Mesenteric fat pad (tissue), 1 donor: ENCODE data around the gene DDX42. TPM values are rescaled to one million over a fixed set of nuclear protein-coding genes. Genes with fewer than 3 reads are reported as not detected.
"Not testable (repeated sequence)": the region's sequence is repeated elsewhere in the genome, so short reads cannot be mapped to it uniquely, and the experiment has no call there.

Source experiments
- DNase-seq: peaks from one replicate; pipeline ENCODE4 v3.0.0-alpha.2; 2020; ENCODE audit warnings: low spot score
- total RNA-seq: library from RNA; stranded (reverse); fragmentation: NEBNext Ultra II Directional; extraction: Animal tissue kit (Norgen Biotek cat#: 25700); gene quantifications from one replicate; pipeline ENCODE4 v1.2.1, GENCODE V29; 2021
- donor health status: DM: yes; HTN: yes; CAD: no.

Gene DDX42
- total RNA-seq, 1 donor from 2014 or later = 130 TPM

DNA sequence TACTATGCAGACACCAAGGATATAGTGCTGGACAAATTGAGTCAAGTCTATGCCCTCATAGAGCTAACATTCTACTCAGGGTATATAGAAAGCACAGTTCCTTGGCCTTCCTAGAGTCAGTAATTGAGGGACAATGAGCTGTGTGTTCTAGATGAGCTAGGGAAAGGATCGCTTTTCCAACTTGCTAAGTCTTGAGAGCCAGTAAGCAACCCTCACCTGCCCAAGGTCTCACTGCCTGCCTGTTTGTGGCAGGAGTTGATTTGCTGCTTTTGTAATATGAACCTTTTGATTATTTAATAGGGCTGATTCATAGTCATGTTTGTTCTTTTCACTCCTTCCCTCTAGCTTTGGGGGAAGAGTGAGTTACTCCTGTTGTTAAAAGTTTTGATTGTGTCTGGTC, 6.5 kb downstream of the DDX42 start:
- no peak for DNase-seq

DNA sequence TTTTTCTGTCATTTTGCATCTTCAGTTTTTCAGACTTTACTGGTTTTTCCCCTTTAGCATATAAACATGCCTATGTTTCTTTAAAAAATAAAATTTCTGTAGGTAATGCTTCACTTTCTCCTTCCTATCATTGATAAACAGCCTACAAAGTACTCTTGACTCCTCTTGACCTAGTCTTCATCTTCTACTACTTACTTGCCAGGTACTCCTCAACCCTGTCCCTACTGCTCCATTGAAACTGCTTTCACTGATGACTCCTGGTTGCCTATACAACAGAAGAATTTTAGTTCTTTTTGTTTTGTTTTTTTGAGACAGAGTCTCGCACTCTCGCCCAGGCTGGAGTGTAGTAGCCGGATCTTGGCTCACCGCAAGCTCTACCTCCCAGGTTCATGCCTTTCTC, 7.0 kb downstream of the DDX42 start:
- DNase-seq = no peak

DNA sequence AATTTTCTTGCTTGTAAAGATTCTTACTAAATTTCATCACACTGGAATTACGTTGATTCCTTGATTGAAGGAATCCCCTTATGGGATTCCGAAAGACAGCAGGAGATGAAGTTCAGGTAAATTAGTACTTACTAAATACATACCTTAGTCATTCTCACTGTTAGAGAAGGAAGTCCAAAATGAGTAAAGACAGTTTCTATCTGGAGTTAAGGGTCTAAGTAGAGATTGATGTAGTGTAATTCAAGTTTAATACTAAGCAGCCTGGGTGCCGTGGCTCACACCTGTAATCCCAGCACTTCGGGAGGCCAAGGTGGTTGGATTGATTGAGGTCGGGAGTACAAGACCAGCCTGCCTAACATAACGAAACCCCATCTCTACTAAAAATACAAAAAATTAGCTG, 9.6 kb downstream of the DDX42 start:
- DNase-seq = no peak

DNA sequence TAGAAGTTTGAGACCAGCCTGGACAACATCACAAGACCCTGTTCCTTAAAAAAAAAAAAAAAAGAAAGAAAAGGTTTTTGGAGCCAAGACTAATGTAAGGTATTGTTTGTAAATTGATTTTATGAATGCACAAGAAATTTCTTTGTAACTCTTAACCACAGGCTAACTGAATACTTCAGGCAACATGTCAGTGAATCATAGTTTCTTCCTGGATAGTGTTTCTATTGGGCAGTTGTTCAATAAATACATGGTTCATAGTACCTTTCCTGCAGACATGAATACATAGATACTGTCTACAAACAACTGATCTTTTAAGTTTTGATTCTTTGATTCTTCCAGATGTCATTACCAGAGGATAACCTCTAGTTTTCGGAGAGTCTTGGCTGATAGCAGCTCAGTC, 11.6 kb downstream of the DDX42 start:
- no peak for DNase-seq

DNA sequence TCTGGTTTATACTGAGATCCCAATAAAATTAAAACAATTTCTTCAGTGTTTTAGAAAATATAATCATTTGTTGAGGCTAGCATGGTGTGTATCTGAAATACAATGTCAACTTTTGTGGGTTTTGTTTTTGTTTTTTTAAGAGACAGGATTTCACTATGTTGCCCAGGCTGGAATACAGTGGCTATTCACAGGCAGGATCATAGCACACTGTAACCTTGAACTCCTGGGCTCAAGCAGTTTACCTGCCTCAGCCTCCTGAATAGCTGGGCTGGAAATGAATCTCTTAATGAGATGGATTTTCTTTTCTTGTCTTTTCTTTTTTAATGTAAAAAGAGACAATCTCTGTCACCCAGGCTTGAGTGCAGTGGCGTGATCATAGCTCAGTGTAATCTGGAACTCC, 12.1 kb downstream of the DDX42 start:
- DNase-seq = no peak

DNA sequence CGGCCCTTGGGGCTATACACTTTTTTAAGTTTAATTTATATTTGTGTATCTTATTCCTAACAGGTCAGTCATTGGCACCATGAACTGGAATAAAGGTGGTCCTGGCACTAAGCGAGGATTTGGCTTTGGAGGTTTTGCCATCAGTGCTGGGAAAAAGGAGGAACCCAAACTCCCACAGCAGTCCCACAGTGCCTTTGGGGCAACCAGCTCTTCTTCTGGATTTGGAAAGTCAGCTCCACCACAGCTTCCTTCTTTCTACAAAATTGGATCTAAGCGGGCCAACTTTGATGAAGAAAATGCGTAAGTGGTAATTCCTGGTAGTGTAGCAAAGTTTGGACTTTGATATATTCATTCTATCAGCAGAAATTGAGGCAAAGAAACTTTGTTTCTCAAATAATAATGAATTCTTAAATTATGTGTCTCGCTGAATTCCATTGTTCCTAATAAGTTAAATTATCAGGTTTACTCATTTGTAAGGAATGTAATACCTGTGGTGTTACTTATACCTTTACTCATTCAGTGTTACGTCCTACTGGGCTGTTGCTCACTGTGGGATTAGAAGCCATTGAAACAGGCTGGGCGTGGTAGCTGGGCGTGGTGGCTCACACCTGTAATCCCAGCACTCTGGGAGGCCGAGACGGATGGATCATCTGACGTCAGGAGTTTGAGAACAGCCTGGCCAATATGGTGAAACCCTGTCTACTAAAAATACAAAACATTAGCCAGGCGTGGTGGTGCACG, 13.2 kb downstream of the DDX42 start:
- no peak for DNase-seq

DNA sequence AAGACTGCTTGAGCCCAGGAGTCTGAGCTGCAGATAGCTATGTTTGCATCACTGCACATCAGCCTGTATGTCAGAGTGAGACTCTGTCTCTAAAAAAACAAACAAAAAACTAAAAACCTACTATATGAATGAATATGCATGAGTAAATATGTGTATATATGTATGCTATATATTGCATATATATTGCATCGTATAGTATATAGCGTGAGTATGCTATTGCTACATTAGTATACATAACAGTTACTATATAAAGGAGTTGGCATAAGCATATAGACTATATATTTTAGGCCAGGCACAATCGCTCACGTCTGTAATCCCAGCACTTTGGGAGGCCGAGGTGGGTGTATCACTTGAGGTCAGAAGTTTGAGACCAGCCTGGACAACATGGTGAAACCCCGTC, 16.1 kb downstream of the DDX42 start:
- DNase-seq = no peak

DNA sequence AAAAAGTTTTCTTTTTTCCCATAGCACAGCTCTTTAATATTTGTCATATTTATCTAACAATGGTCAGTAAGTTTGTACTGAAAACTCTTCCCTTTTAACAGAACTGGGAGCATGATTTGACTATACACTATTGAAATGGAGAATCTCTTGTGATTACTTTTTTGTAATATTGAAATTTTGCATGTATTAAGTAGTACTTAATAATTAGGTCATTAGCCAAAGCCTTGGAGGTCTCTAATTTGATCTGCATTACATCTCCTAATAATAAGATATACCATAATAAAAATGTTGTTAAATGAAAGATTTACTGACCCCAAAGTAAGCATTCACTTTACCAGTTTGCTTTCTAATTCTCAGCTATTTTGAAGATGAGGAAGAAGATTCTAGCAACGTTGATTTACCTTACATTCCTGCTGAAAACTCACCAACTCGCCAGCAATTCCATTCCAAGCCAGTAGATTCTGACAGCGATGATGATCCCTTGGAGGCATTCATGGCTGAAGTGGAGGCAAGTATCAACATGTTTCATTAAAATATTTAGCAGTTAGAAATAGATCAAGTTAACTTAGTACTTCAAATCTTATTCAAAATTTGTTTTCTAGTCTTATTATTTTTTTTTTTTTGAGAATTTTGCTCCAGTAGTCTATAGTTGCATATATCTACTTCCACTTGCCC, 18.2 kb downstream of the DDX42 start:
- DNase-seq = no peak

DNA sequence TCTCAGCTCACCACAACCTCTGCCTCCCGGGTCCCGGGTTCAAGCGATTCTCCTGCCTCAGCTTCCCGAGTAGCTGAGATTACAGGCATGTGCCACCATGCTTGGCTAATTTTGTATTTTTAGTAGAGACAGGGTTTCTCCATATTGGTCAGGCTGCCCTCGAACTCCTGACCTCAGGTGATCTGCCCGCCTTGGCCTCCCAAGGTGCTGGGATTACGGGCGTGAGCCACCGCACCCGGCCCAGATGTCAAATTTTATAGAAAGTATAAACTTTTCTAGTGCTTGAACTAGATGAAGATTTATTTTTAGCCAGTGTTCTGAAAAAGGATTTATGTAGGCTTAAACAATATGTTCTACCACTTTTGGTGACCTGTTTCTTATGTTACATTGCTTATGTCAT, 22.4 kb downstream of the DDX42 start:
- not testable (repeated sequence) for DNase-seq

DNA sequence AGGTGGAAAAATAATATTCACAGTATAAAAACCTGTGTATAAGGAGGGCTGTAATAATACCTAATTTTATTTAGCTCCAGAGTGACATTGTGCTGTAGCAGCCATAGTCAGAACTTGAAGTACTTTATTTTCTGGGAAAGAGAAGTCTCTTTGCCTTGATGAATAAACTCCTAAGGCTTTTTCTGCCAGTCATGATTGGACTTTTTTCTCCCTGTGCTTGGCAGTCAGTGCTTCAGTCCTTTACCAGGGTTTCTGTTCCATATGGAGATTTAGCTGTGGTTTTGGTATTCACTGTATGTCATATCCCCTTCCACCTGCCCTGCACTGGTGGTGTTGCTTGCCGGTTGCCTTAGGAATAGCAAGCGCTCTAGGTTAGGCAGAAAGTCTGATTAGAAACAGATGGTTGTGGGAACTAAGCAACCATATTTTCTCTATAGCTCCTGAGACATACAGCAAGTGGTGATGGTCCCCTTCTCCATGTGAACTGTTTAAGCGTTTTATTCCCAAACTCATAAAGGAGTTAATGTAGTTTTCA, 24.7 kb downstream of the DDX42 start:
- DNase-seq = no peak

DNA sequence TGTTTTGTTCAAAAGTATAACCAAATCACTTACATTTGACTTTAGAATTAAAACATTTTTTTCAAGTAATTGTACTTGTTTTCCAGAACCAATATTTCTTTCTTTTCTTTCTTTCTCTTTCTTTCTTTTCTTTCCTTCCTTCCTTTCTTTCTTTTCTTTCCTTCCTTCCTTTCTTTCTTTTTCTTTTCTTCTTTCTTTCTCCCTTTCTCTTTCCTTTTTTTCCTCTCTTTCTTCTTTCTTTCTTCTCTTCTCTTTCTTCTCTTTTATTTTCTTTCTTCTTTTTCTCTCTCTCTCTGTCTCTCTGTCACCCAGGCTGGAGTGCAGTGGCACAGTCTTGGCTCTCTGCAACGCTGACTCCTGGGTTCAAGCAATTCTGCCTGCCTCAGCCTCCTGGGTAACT, 26.8 kb downstream of the DDX42 start:
- no peak for DNase-seq

DNA sequence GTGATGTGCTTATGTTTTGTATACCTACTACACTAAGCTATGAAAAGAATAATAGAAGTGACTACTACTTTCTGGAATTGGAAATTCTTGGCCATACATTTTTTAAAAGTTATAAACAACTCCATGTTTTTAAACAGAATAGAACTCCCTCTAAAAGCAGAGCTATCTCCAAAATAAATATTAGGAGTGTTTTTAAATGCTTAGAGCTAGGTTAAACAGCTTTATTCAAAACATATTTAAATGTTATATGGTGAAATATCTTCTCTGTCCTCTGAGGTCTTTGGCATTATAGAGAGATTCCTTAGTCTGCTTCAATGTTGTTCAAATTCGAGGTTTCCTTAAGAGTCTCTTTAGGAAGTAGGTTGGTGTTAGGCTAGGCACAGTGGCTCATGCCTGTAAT, 30.4 kb downstream of the DDX42 start:
- no peak for DNase-seq

DNA sequence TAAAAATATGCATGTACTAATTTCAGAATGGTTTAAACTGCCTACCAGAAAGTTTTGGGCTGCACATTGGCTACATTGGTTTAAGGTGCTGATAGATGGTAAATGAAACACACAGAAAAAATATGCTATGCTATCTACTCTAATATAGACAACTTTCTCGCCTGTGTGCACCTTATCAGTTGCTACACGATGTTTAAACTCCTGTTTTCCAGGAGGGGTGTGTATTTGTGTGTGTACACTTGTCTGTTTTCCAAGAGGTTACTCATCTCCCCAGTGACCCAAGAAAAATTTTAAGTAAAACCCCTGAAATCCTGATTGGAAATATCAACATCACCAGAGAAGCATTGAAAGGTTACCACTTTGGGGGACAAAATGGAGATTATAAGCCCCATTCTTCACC, 31.6 kb downstream of the DDX42 start:
- no peak for DNase-seq

DNA sequence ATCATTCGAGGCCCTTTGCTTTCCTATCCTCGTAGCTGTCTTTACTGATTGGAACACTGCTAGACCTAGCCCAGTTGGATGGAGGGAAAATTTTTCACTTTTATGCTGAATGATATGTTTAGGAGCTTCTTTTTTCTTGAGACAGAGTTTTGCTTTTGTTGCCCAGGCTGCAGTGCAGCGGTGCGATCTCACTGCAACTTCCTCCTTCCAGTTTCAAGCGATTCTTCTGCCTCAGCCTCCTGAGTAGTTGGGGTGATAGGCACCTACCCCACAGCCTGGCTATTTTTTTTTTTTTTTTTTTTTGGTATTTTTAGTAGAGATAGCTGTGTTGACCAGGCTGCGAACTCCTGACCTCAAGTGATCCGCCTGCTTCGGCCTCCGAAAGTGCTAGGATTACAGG, 36.0 kb downstream of the DDX42 start:
- DNase-seq = no peak

DNA sequence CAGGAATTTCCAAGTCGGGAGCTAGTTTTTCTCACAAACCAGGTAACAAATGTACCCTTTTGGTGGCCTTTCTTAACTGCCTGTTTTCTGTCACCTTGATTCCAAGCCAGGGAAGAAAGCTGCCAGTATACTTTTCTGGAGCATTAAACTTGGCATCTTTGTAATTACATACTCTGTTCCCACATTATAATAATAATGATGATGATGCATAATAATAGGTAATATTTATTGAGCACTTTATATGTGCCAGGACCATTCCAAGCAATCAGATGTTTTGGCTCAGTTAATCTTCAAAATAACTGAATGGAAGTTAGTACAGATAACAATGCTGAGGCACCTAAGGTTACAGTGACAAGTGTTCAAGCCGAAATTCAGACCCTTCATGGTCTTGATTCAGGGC, 42.2 kb downstream of the DDX42 start:
- DNase-seq = no peak

DNA sequence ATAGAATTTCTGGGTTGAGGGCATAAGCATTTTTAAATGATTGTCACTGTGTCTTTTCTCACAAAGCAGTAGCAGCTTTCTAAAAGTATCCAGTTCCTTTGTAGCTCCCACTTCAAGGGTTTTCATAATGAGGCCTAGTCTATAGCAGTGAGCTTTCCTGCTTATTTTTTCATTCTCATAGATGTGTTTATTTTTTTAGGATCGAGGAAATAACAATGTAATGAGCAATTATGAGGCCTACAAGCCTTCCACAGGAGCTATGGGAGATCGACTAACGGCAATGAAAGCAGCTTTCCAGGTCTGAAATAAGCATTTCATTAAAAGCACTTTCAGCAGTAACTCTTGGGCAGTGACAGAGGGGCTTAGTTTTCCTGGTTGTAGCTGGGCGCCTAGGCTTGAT, 42.7 kb downstream of the DDX42 start:
- no peak for DNase-seq

DNA sequence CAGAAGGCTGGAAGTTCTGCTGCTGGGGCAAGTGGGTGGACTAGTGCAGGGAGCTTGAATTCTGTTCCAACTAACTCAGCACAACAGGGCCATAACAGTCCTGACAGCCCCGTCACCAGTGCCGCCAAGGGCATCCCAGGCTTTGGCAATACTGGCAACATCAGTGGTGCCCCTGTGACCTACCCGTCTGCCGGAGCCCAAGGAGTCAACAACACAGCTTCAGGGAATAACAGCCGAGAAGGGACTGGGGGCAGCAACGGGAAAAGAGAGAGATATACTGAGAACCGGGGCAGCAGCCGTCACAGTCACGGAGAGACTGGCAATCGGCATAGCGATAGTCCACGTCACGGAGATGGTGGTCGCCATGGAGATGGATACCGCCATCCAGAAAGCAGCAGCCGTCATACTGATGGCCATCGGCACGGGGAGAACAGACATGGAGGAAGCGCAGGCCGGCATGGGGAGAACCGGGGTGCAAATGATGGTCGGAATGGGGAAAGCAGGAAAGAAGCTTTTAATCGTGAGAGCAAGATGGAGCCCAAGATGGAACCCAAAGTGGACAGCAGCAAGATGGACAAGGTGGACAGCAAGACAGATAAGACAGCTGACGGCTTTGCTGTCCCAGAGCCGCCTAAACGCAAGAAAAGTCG, 43.9 kb downstream of the DDX42 start:
- DNase-seq = no peak

DNA sequence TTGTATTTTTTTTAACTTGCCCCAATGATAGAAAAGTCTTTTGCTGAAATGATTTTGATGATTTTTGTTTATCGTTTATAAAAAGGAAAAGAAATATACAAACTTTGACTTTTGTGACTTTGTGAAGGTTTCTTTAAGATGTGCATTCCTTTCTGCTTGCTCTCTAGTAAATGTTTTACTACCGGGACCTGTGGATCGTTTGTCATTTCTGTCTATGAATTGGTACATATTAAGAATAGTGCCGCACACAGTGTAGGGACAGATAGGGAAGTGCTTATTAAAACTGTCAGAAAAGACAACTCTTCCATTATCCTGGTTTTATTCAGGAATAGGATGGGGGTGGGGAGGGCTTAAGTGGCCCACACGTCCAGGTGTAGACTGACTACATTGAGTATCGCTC, 45.2 kb downstream of the DDX42 start:
- DNase-seq = no peak

DNA sequence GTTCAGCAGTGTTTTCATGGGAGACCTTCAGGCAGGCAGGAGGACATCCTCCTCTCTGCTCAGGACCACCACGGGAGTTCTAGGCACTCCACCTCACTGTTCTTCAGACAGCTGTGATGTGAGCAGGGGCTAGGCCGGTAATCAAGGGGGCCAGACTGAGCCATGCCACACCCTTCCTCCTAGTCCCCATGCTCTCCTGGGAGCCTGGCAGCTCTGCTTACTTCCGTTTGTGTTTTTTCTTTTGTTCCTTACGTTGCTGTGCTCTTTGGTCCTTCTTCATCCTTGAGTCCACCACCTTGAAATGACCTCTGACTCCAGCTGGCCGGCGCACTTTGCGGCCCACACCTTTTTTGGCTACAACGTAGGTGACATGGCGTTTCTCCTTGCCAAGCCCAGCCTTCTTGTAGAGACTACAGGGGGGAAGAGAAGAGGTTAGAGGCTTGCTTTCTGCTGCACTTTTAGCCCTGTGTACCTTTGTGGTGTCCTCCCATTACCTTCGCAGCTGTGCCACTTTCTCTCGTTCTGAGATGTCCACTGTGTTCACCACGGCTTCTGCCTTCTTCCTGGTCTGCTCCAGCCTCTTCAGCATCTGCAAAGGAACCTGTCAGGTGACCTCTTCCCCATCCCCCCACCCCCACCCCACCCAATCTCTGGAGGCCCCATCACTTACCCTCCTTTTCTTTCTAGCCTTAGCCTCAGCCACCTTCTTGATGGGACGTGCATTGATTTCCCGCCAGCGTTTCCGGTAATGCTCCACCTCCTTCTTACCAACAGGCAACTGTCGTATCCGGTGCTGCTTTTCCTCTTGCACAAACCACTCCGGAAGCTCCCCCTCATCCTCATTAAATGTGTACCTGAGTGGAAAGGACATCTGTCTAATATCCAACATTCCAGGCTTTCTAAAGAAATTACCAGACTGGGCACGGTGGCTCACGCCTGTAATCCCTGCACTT, 45.9 kb downstream of the DDX42 start:
- DNase-seq = no peak

DNA sequence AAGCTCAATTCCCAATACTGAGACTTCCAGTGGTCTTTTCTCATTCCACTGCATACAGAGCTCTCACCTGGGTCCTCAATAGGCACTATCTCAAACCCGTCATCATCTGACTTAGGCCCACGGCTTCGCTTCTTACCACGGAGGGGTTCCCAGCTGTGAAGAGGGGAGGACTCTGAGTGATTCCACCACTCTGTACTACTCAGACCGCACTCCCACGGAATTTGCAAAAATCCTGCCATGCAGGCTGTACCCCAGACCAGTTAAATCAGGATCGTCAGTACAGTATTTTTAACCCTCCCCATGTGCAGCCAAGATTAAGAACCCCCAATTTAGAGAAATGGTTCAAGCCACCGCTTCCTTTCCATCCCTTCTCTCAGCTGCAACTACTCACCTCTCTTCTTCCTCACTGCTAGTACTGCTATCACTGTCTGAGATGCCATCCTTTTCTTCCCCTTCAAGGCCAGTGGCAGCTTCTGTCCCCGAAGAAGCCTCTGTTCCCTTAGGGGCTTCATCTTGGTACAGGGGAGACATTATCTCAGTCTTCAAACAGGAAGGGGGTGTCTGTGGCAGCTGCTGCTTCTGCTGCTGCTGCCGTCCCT, 47.1 kb downstream of the DDX42 start:
- peak; percentile 49 for DNase-seq

DNA sequence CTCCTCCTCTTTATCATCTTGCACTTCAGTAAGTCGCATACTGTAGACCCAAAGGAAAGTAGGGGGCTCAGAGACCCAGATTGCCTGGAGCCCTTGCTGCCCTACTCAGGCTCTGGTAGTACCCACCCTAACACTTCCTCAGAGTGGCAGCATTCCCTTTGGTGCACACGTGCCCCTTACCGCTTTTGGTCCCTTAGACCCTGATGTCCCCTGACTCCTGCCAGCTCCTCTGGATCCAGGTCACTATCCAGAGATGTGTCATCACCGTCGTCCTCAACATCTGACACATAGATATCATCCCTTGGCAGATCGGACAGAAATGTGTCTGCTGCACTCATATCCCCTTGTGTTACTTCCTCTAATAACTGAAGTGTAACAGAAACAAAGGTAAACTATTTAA, 47.8 kb downstream of the DDX42 start:
- DNase-seq = peak; percentile 55
